Caco-2 (cell line): Measurements from ENCODE around the gene TDRD9. TPM values are rescaled to one million over a fixed set of nuclear protein-coding genes. Genes with fewer than 3 reads are reported as not detected.

ENCODE experiments used
- BruUV-seq: library from RNA; stranded (reverse); fragments of 400-500 nt; replicated peaks from 2 replicates; lab custom pipeline; 2021; lab: Mats Ljungman, UMichigan
- CTCF ChIA-PET: fragments of 300-600 bp; sonication (Branson Sonifier 250); formaldehyde crosslinking; loops from one replicate; lab custom pipeline; 2022; ENCODE audit warnings: antibody characterized with exemption; lab: Charles Lee
- POLR2A ChIA-PET: fragments of 300-600 bp; sonication (Branson Sonifier 250); formaldehyde crosslinking; loops from one replicate; lab custom pipeline; 2022; ENCODE audit warnings: antibody characterized with exemption; lab: Charles Lee
- DNase-seq, 2 experiments: peaks; one replicate each; pipeline versions ENCODE4 v3.0.0 to v3.0.0-alpha.2; 2020 to 2022
- H3K27me3 ChIP-seq: replicated peaks from 2 replicates; pipeline ENCODE4 v1.6.0; 2011; ENCODE audit warnings: low read length; ENCODE audit not compliant: control insufficient read depth, insufficient read depth
- H3K36me3 ChIP-seq: 2 replicates; pipeline ENCODE4 v1.5.1; 2011; ENCODE audit warnings: low read length; ENCODE audit not compliant: control insufficient read depth, insufficient read depth
- H3K4me1 ChIP-seq: fragments of 250-450 bp; sonication (Bioruptor Pico); 2 replicates; pipeline ENCODE4 v1.5.1; 2020; ENCODE audit warnings: mild to moderate bottlenecking
- H3K4me3 ChIP-seq: 2 replicates; pipeline ENCODE4 v1.5.1; 2011; ENCODE audit warnings: low read depth, mild to moderate bottlenecking, control low read depth, low read length
- H3K9me3 ChIP-seq: fragments of 250-450 bp; sonication (Bioruptor Pico); 2 replicates; pipeline ENCODE4 v1.5.1; 2020; ENCODE audit warnings: mild to moderate bottlenecking, moderate library complexity
- H3K27ac Mint-ChIP-seq: one replicate; pipeline ENCODE4 v1.8.0; 2022; ENCODE audit warnings: mixed read lengths; ENCODE audit not compliant: unreplicated experiment
- H3K27me3 Mint-ChIP-seq: one replicate; pipeline ENCODE4 v1.8.0; 2022; ENCODE audit warnings: mixed read lengths; ENCODE audit not compliant: insufficient read depth, unreplicated experiment
- H3K36me3 Mint-ChIP-seq: one replicate; pipeline ENCODE4 v1.8.0; 2022; ENCODE audit warnings: mild to moderate bottlenecking, mixed read lengths; ENCODE audit not compliant: insufficient read depth, unreplicated experiment
- H3K4me1 Mint-ChIP-seq: one replicate; pipeline ENCODE4 v1.8.0; 2022; ENCODE audit warnings: low read depth, mixed read lengths; ENCODE audit not compliant: unreplicated experiment
- H3K4me3 Mint-ChIP-seq: one replicate; pipeline ENCODE4 v1.8.0; 2022; ENCODE audit warnings: mild to moderate bottlenecking, moderate library complexity, mixed read lengths; ENCODE audit not compliant: unreplicated experiment
- H3K9me3 Mint-ChIP-seq: one replicate; pipeline ENCODE4 v1.8.0; 2022; ENCODE audit warnings: mixed read lengths; ENCODE audit not compliant: unreplicated experiment
- CTCF ChIP-seq, 2 experiments: fragments of 200-600 bp in 1 of 2; IDR thresholded peaks; 1 replicate in 1 of 2; 2 replicates in 1 of 2; pipeline versions ENCODE4 v1.5.1 to v1.8.0; 2011 to 2022; ENCODE audit warnings: antibody characterized with exemption in 1 of 2, control low read depth in 1 of 2, inconsistent platforms in 1 of 2, low read depth in 1 of 2, low read length in 1 of 2, mild to moderate bottlenecking in 1 of 2, moderate library complexity in 1 of 2; ENCODE audit not compliant: insufficient read depth in 1 of 2, severe bottlenecking in 1 of 2, unreplicated experiment in 1 of 2
- intact Hi-C: fragments of 100-400 bp; cut with micrococcal nuclease; formaldehyde crosslinking; loops from one replicate; pipeline ENCODE4 v1.10.0; 2022; ENCODE audit not compliant: unreplicated experiment
- total RNA-seq: library from RNA; stranded (reverse); gene quantifications from 2 replicates; pipeline ENCODE4 v1.2.3, GENCODE V29; 2022

TDRD9 gene
- total RNA-seq, 1 experiment from 2014 or later = not detected

GRCh38 chr14:104044016-104044415 lies 115.8 kb downstream of the TDRD9 start:
- Histone ChIP-seq H3K36me3 (no peaks in the 10 kb centered on the region), H3K4me1 (no peaks in the 10 kb centered on the region), H3K9me3 (no peaks in the 10 kb centered on the region), H3K27me3 (no peaks in the 10 kb centered on the region), H3K4me3 (no peak overlapping the region)
- no TSS peak for BruUV-seq
- TF ChIP-seq CTCF (IDR thresholded peaks at IDR 0.05; ENCODE audit: insufficient read depth in 1 of 2, low read depth in 1 of 2, low read length in 1 of 2, severe bottlenecking in 1 of 2, unreplicated experiment in 1 of 2) = no peak
- intact Hi-C loops = no loop called here
- Mint-ChIP-seq H3K4me3 (no peak overlapping the region), H3K4me1 (no peaks in the 10 kb centered on the region), H3K9me3 (no peaks in the 10 kb centered on the region), H3K27me3 (peaks cover 12% of the 10 kb centered on the region), H3K36me3 (no peaks in the 10 kb centered on the region), H3K27ac (no peak overlapping the region)
- DNase-seq = no peak
- ChIA-PET POLR2A (no interaction called here), CTCF (no interaction called here)

- CTCF ChIA-PET = interaction anchor here (0.6 kb wide), 1 partner anchor 547 kb away, joined by 3 read pairs; no protein-coding TSS in a partner anchor
- no peak for DNase-seq
- H3K4me1 ChIP-seq = no peaks in the 10 kb centered on the region
- no peaks in the 10 kb centered on the region for H3K9me3 ChIP-seq
- TF ChIP-seq CTCF (IDR thresholded peaks at IDR 0.05; ENCODE audit: insufficient read depth in 1 of 2, low read depth in 1 of 2, low read length in 1 of 2, severe bottlenecking in 1 of 2, unreplicated experiment in 1 of 2) = no peak
- H3K36me3 ChIP-seq = no peaks in the 10 kb centered on the region
- Mint-ChIP-seq H3K36me3 (no peaks in the 10 kb centered on the region), H3K4me3 (no peak overlapping the region), H3K27me3 (peaks cover 10% of the 10 kb centered on the region), H3K9me3 (no peaks in the 10 kb centered on the region), H3K4me1 (no peaks in the 10 kb centered on the region), H3K27ac (no peak overlapping the region)
- POLR2A ChIA-PET = no interaction called here
- H3K27me3 ChIP-seq = no peaks in the 10 kb centered on the region
- H3K4me3 ChIP-seq = no peak overlapping the region
- intact Hi-C loops = no loop called here
- BruUV-seq = no TSS peak
These were observed 119.5 kb downstream of the TDRD9 start for GRCh38 chr14:104047761-104048160.

GRCh38 chr14:104048758-104049507 lies 120.7 kb downstream of the TDRD9 start:
- Mint-ChIP-seq H3K36me3 (no peaks in the 10 kb centered on the region), H3K4me1 (no peaks in the 10 kb centered on the region), H3K9me3 (no peaks in the 10 kb centered on the region), H3K4me3 (no peak overlapping the region), H3K27ac (no peak overlapping the region), H3K27me3 (peaks cover 14% of the 10 kb centered on the region)
- ChIA-PET POLR2A (no interaction called here), CTCF (interaction anchor here (0.9 kb wide), 1 partner anchor 104 kb away, joined by 3 read pairs; no protein-coding TSS in a partner anchor)
- H3K27me3 ChIP-seq = no peaks in the 10 kb centered on the region
- H3K36me3 ChIP-seq = no peaks in the 10 kb centered on the region
- no peak for DNase-seq
- H3K4me3 ChIP-seq = no peak overlapping the region
- TF ChIP-seq CTCF (IDR thresholded peaks at IDR 0.05; ENCODE audit: insufficient read depth in 1 of 2, low read depth in 1 of 2, low read length in 1 of 2, severe bottlenecking in 1 of 2, unreplicated experiment in 1 of 2) = no peak
- no peaks in the 10 kb centered on the region for H3K4me1 ChIP-seq
- no peaks in the 10 kb centered on the region for H3K9me3 ChIP-seq
- intact Hi-C loops = no loop called here
- no TSS peak for BruUV-seq
